GM20431 (cell line): ENCODE results near the gene IER3.

Source experiments
- in situ Hi-C: fragments of 300-500 bp; cut with MseI, MboI; formaldehyde crosslinking; loops from one replicate; pipeline ENCODE4 v1.15.0; 2020; ENCODE audit warnings: low sequenced_read_pairs; ENCODE audit not compliant: unreplicated experiment

IER3 gene

GRCh38 chr6:30744054-30744805, at the start of gene IER3:
IER3 (minus strand) TSS chr6:30744547; CDS start chr6:30744518, 29 bp downstream.
- in situ Hi-C loops: no loop called here

GRCh38 chr6:30793521-30794194, 49.3 kb upstream of the IER3 start:
- in situ Hi-C loops: no loop called here

GRCh38 chr6:30792786-30793185, 48.4 kb upstream of the IER3 start:
- in situ Hi-C loops: no loop called here

GRCh38 chr6:30790724-30791383, 46.5 kb upstream of the IER3 start:
- in situ Hi-C loops: no loop called here

- in situ Hi-C loops: no loop called here
Observed at GRCh38 chr6:30789606-30790005, 45.3 kb upstream of the IER3 start.

GRCh38 chr6:30787954-30788353, 43.6 kb upstream of the IER3 start:
- in situ Hi-C loops: no loop called here

GRCh38 chr6:30782425-30783014, 38.2 kb upstream of the IER3 start:
- in situ Hi-C loops: no loop called here

- in situ Hi-C loops: no loop called here
Observed at GRCh38 chr6:30781743-30782424, 37.5 kb upstream of the IER3 start.

- in situ Hi-C loops: no loop called here
Observed at GRCh38 chr6:30781395-30781742, 37.0 kb upstream of the IER3 start.

- in situ Hi-C loops: no loop called here
Observed at GRCh38 chr6:30780642-30780920, 36.2 kb upstream of the IER3 start.

- in situ Hi-C loops: no loop called here
Observed at GRCh38 chr6:30779850-30780641, 35.7 kb upstream of the IER3 start.

- in situ Hi-C loops: no loop called here
Observed at GRCh38 chr6:30778001-30778635, 33.8 kb upstream of the IER3 start.

GRCh38 chr6:30777155-30777485, 32.8 kb upstream of the IER3 start:
- in situ Hi-C loops: no loop called here

GRCh38 chr6:30776390-30777154, 32.2 kb upstream of the IER3 start:
- in situ Hi-C loops: no loop called here

GRCh38 chr6:30775104-30775503, 30.8 kb upstream of the IER3 start:
- in situ Hi-C loops: no loop called here

- in situ Hi-C loops: no loop called here
Observed at GRCh38 chr6:30774701-30775100, 30.4 kb upstream of the IER3 start.

GRCh38 chr6:30770592-30770991, 26.2 kb upstream of the IER3 start:
- in situ Hi-C loops: no loop called here

- in situ Hi-C loops: no loop called here
Observed at GRCh38 chr6:30769853-30770524, 25.6 kb upstream of the IER3 start.
